NCI-H524 treated with DMSO at 0.1 percent for 48 hours (cell line): ENCODE measurements around the gene MTUS2.

Experiments used
- DNase-seq: peaks from one replicate; lab custom pipeline; 2025; lab: John Stamatoyannopoulos, UW

Gene MTUS2

GRCh38 chr13:28859069-28859468 is 38.9 kb downstream of the MTUS2 start:
- DNase-seq = no peak

DNA sequence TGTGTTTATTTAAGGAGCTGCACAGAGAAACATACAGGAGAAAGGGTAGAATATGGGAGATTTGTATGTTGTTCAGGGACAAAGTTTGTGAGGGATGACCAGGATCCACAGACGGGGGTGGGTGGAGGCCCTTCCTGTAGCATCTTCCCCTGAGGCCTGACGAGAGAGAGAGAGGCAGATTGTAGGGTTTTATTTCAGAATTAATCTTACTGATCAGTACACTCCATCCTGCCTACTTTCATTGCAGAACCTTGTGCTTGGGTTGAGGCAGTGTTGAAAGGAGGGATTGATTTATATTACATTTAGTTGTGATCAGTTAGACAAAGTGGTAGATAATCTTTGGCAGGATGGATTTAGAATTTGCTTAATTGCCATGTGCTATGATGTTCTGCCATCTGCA is 39.6 kb downstream of the MTUS2 start:
- DNase-seq = no peak

GRCh38 chr13:28864544-28864943 is 44.4 kb downstream of the MTUS2 start:
- DNase-seq = no peak

GRCh38 chr13:28865149-28865744 is 45.1 kb downstream of the MTUS2 start:
- peak; percentile 53 for DNase-seq

DNA sequence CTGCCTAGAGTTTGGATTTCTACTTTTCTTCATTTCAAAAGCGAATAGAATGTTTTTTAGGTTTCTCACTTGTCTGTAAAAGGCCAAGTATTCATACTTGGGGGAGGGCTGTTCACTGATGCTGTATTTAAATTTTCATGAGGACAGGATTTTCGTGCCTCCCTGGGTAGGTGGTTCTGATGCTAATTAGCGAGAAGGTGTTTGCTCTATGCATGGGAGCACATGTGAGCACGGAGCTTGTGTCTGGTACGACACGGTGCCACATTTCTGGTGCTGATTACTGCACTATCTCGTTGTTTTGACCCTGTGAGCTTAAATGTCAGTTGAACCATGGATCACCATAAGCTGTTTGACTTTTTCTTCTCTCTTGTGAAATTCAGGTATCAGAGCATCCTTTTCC is 45.8 kb downstream of the MTUS2 start:
- DNase-seq = no peak

DNA sequence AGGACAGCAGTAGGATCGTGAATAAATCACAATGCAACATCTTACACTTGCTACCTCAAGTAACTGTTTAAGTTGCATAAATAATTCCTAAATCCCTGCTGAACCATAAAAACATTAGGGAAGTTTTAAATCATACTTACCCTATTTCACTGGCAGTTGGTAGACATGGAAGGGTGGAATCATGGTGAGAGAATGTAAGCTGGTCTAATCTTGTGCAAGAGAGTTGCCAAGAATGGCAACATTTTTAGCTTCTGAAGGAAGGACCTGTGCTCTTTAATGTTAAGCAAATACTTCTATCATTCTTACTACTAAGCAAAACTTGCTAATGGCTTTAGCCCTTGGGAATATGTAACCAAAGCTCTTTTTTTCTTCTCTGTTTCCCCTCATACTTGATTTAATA is 46.8 kb downstream of the MTUS2 start:
- DNase-seq = no peak

DNA sequence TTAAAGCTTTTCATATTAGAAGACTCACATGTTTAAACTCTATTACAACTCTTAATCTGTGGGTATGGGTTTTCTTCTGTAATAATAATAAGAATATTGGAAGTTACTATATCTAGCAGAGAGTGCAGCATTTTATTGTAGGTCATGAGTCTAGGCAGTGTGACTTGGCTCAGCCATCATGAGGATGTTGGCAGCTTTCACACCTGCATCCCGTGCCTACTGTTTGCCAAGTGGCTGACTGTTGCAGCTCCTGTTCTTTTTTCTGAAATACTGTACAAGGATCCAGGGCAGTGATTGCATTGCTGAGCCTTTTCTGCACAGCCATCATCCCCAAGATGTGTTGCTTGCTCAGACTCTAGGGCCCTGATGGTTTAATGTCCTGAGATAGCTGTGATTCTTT is 47.4 kb downstream of the MTUS2 start:
- DNase-seq = no peak

DNA sequence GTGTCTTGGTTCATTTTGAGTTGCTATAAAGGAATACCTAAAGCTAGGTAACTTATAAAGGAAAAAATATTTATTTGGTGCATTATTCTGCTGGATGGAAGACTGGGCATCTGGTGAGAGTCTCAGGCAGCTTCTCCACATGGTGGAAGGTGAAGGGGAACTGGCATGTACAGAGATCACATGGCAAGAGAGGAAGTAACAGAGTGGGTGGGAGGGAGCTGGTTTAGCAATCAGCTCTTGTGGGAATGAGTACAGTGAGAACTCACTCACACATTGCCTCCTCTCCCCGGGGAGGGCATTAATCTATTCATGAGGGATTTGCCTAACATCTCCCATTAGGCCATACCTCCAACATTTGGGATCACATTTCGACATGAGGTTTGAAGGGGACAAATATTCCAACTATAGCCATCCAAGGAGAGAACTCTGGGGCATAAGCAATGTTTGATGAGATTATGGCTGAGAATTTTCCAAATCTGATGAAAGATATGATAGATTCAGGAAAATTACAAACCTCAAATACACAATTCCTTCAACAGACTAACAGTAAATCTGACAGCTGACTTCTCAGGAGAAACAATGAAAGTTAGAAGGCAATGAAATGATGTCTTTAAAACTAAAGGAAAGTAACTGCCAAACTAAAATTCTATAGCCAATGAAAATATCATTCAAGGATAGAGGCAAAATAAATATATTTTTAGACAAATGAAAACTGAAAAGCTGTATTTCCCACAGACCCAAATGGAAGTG is 52.5 kb downstream of the MTUS2 start:
- no peak for DNase-seq

DNA sequence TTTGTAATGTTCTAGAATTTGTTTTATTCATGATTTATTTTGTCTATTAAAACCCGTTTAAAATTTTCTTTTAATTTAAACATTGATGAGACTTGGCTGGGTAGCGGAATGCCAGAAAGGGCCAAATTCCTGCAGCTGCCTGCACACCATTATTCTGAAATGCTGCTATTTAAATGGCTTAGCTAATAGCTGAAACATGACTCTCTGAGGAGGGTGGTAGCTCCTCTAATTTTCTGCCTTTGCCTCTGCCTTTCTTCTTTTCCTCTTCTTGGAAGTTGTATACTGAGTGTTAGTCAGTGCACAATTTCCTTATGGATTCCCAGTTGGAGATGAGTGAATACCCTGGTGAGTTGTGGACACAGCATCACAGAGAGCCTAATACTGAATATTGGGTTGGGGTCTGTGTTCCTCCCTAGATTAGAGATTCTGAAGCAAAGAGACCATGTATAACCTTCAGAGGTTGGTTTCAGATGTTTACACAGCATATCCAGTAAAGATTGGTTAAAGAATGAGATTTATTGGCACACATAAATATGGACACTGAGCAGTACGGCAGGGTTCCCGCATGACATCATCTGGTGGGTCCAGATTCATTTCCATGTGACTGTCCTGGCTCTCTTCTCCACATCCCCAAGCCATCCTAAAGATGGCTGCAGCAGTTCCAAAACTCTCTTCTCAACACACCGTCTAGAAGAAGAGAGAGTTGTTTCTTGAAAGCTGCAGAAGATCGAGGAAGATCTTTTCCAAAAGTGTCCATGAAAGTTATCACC is 55.9 kb downstream of the MTUS2 start:
- DNase-seq = no peak

DNA sequence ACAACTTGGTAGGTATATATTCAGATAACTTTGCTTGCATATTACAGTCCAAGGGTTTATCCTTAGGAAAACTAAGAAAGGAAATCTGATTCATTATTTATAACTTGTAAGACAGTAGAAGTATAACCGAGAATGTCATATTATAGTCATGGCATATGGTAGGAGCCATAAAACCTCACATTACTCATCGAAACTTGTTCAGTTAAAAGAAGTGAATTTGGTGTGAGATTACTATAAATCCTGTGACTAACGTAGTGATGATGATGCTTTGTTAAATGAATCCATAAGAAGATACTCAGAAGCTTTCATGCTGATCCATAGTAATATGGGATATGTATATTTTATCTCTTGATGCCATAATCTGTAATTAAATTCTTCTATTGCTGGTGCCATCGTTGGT is 57.3 kb downstream of the MTUS2 start:
- DNase-seq = no peak

DNA sequence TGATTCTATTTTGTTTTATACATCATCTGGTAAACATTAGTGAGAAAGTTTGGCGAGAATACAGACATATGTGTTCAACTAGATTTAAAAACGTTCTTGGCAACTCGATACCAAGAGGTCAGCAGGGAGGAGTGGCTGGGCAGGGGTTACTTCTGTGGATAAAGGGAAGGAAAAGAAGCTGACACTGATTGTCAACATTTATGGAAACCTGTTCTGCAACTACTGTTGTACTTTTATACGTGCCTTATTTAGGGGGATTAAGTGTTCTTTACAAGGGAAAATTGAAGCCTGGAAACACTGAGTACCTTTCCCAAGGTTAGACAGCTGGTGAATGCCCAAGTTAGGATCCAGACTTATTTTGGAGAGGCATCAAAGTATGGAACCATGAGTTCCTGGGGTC is 65.0 kb downstream of the MTUS2 start:
- no peak for DNase-seq

- no peak for DNase-seq
Observed at GRCh38 chr13:28889086-28889732, 69.1 kb downstream of the MTUS2 start.

GRCh38 chr13:28890712-28891111 is 70.6 kb downstream of the MTUS2 start:
- DNase-seq = no peak

DNA sequence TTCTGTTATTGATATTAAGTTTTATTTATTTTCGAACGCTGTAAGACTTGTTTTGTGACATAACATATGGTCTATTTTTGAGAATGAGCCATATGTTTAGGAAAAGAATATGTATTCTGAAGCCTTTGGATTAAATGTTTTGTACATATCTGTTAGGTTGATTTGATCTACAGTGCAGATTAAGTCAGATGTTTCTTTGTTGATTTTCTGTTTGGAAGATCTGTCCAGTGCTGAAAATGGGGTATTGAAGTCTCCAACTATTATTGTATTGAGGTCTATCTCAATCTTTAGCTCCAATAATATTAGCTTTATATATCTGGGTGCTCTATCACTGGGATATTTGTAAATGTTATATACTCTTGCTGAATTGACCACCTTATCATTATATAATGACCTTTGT is 97.9 kb downstream of the MTUS2 start:
- no peak for DNase-seq

- no peak for DNase-seq
Observed at GRCh38 chr13:28922341-28922740, 102.2 kb downstream of the MTUS2 start.

DNA sequence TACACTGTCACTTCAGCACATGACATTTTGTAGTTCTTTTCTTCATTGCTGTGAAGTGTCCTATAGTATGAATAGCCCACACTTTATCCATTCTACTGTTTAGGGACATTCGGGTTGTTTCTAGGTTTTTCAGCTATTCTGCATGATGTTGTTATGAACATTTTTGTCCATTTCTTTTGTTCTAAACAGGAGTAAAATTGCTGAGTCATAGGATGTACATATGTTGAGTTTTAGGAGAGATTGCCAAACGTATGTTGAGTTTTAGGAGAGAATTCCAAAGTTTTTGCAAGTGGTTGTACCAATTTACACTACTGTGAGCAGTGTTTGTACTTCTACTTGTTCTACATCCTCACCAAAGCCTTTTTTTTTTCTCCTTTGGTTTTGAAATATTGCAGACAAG is 115.0 kb downstream of the MTUS2 start:
- DNase-seq = no peak

DNA sequence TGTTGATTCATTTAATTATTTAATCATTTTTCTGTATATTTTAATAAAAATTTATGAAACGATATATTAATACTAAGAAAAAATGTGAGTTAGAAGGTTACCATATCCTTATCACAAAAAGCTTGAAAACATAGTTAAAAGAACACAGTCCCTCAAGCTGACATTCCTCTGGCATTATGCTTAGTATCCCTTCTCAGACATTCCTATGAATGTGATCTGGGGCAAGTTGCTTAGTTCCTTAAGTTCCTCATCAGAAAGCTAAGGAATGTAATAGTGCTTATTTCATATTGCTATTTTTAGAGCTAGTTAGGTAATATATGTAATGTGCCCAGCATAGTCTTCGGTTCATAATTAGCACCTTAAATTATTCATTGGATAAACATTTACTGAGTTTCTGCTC is 122.8 kb downstream of the MTUS2 start:
- DNase-seq = no peak

- no peak for DNase-seq
Observed at GRCh38 chr13:28953714-28954418, 133.7 kb downstream of the MTUS2 start.

DNA sequence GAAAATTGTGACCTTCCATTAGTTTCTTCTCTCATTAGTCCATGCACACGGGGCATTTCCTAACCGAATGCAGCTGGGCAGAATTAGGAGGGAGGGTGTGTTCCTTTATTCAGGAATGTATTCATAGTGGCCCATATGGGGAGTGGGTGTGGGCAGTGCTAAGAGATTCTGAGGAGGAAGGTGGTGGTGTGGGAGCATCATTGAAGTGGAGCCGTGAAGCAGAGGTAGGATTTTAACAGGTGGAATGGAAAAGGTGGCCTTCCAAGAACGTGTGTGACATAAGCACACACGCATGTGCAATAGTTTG is 134.2 kb downstream of the MTUS2 start:
- no peak for DNase-seq

DNA sequence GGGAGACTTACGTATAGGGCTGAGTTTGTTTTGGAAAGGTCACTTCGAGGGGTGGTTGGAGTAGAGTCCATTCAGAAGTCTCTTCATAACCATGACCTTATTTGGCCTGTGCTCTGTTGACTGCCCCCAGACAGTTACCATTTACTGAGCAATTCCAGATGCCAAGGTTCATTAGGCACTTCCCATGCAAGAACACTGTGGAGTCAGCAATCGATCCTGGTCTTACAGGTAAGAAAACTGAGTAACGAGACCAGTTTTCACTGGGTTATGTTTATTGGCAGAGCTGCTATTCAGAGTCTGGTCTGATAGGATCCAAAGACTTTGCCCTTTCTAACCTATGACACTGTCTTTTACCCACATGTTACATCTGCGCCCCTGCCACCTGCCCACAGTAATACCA is 134.7 kb downstream of the MTUS2 start:
- DNase-seq = no peak

DNA sequence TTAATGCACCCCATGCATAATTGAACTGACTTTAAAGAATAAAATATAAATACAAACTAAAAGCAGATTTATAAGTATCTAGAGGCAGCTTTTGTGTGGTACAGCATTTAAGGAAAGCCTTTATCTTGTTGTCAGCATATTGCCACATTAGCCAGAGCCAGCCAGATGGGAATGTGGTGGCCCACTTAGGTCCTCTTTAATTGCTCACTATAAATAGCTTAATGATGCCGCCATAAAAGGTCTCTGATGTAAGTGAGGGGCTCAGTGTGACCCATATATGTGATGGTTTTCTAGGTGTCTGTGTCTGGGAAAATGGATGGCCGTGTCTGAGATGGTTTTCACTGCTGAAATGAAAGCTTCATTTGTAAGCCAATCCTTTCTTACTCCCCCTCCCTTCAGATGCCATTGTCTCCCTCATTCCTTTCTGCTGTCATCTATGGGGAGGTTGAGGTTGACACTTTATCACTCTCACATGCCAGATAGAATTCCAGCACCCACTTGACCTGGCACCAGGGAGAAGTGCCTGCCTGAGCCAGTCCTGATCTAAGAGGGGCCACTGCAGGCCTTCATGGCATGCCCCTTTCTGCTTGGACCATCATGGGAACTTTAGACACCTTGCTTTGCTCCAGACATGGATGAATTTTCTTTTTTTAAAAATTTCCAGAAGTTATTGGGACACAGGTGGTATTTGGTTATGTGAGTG is 135.3 kb downstream of the MTUS2 start:
- no peak for DNase-seq

GRCh38 chr13:28958018-28958417 is 137.9 kb downstream of the MTUS2 start:
- no peak for DNase-seq
